Measurements from ENCODE around the gene C6orf62.
"Not testable (repeated sequence)": the region's sequence is repeated elsewhere in the genome, so short reads cannot be mapped to it uniquely, and the experiment has no call there.

The C6orf62 gene

GRCh38 chr6:24699521-24700359 is 19.2 kb downstream of the C6orf62 start:
- no peak for TF ChIP-seq POU2F2 (IDR thresholded peaks at IDR 0.05; ENCODE audit: low read depth, low read length)
- TF ChIP-seq POLR2AphosphoS5 (IDR thresholded peaks at IDR 0.05; ENCODE audit: low read depth, low read length) = no peak
- TF ChIP-seq PAX5 (IDR thresholded peaks at IDR 0.05; ENCODE audit: insufficient read depth, low read length, severe bottlenecking) = no peak
- TF ChIP-seq POLR2A (IDR thresholded peaks at IDR 0.05; ENCODE audit: low read depth, low read length) = no peak
- no peak for TF ChIP-seq SPI1 (IDR thresholded peaks at IDR 0.05; ENCODE audit: low read depth, low read length)
- TF ChIP-seq TAF1 (IDR thresholded peaks at IDR 0.05; ENCODE audit: low read depth, low read length) = no peak
- DNase-seq (ENCODE audit: insufficient read length, low spot score) (no peak), FAIRE-seq (no peak)

GRCh38 chr6:24696097-24696496 is 22.9 kb downstream of the C6orf62 start:
- no peak for FAIRE-seq
- no peak for DNase-seq (ENCODE audit: insufficient read length, low spot score)
- TF ChIP-seq PAX5 (IDR thresholded peaks at IDR 0.05; ENCODE audit: insufficient read depth, low read length, severe bottlenecking) (no peak), POU2F2 (IDR thresholded peaks at IDR 0.05; ENCODE audit: low read depth, low read length) (no peak), POLR2AphosphoS5 (IDR thresholded peaks at IDR 0.05; ENCODE audit: low read depth, low read length) (no peak), SPI1 (IDR thresholded peaks at IDR 0.05; ENCODE audit: low read depth, low read length) (no peak), POLR2A (IDR thresholded peaks at IDR 0.05; ENCODE audit: low read depth, low read length) (no peak), TAF1 (IDR thresholded peaks at IDR 0.05; ENCODE audit: low read depth, low read length) (no peak)

- FAIRE-seq = peak; percentile 90
- not testable (repeated sequence) for DNase-seq (ENCODE audit: insufficient read length, low spot score)
Observed at GRCh38 chr6:24695635-24696034, 23.3 kb downstream of the C6orf62 start.

GRCh38 chr6:24694198-24694597 is 24.8 kb downstream of the C6orf62 start:
- FAIRE-seq (no peak), DNase-seq (ENCODE audit: insufficient read length, low spot score) (no peak)
- TF ChIP-seq SPI1 (IDR thresholded peaks at IDR 0.05; ENCODE audit: low read depth, low read length) (no peak), PAX5 (IDR thresholded peaks at IDR 0.05; ENCODE audit: insufficient read depth, low read length, severe bottlenecking) (no peak)

GRCh38 chr6:24692848-24693592 is 25.9 kb downstream of the C6orf62 start:
- DNase-seq (ENCODE audit: insufficient read length, low spot score) = no peak
- TF ChIP-seq POU2F2 (IDR thresholded peaks at IDR 0.05; ENCODE audit: low read depth, low read length) (no peak), SPI1 (IDR thresholded peaks at IDR 0.05; ENCODE audit: low read depth, low read length) (no peak), TAF1 (IDR thresholded peaks at IDR 0.05; ENCODE audit: low read depth, low read length) (no peak), POLR2A (IDR thresholded peaks at IDR 0.05; ENCODE audit: low read depth, low read length) (no peak), PAX5 (IDR thresholded peaks at IDR 0.05; ENCODE audit: insufficient read depth, low read length, severe bottlenecking) (no peak), POLR2AphosphoS5 (IDR thresholded peaks at IDR 0.05; ENCODE audit: low read depth, low read length) (no peak)
- FAIRE-seq = peak; percentile 81

- no peak for DNase-seq (ENCODE audit: insufficient read length, low spot score)
- TF ChIP-seq POU2F2 (IDR thresholded peaks at IDR 0.05; ENCODE audit: low read depth, low read length) (no peak), PAX5 (IDR thresholded peaks at IDR 0.05; ENCODE audit: insufficient read depth, low read length, severe bottlenecking) (no peak), TAF1 (IDR thresholded peaks at IDR 0.05; ENCODE audit: low read depth, low read length) (no peak), POLR2AphosphoS5 (IDR thresholded peaks at IDR 0.05; ENCODE audit: low read depth, low read length) (no peak), POLR2A (IDR thresholded peaks at IDR 0.05; ENCODE audit: low read depth, low read length) (no peak), SPI1 (IDR thresholded peaks at IDR 0.05; ENCODE audit: low read depth, low read length) (no peak)
- FAIRE-seq = no peak
Observed at GRCh38 chr6:24692415-24692814, 26.5 kb downstream of the C6orf62 start.

- FAIRE-seq = no peak
- TF ChIP-seq TAF1 (IDR thresholded peaks at IDR 0.05; ENCODE audit: low read depth, low read length) (no peak), SPI1 (IDR thresholded peaks at IDR 0.05; ENCODE audit: low read depth, low read length) (no peak), POLR2AphosphoS5 (IDR thresholded peaks at IDR 0.05; ENCODE audit: low read depth, low read length) (no peak), PAX5 (IDR thresholded peaks at IDR 0.05; ENCODE audit: insufficient read depth, low read length, severe bottlenecking) (no peak), POU2F2 (IDR thresholded peaks at IDR 0.05; ENCODE audit: low read depth, low read length) (no peak), POLR2A (IDR thresholded peaks at IDR 0.05; ENCODE audit: low read depth, low read length) (no peak)
Observed at GRCh38 chr6:24692003-24692402, 27.0 kb downstream of the C6orf62 start.

GRCh38 chr6:24691550-24691949 is 27.4 kb downstream of the C6orf62 start:
- DNase-seq (ENCODE audit: insufficient read length, low spot score) (no peak), FAIRE-seq (no peak)
- TF ChIP-seq PAX5 (IDR thresholded peaks at IDR 0.05; ENCODE audit: insufficient read depth, low read length, severe bottlenecking) (no peak), SPI1 (IDR thresholded peaks at IDR 0.05; ENCODE audit: low read depth, low read length) (no peak), TAF1 (IDR thresholded peaks at IDR 0.05; ENCODE audit: low read depth, low read length) (no peak), POLR2A (IDR thresholded peaks at IDR 0.05; ENCODE audit: low read depth, low read length) (no peak), POLR2AphosphoS5 (IDR thresholded peaks at IDR 0.05; ENCODE audit: low read depth, low read length) (no peak), POU2F2 (IDR thresholded peaks at IDR 0.05; ENCODE audit: low read depth, low read length) (no peak)

More at GRCh38 chr6:24692003-24692402, 27.0 kb downstream of the C6orf62 start:
- DNase-seq (ENCODE audit: insufficient read length, low spot score) = no peak

GRCh38 chr6:24690593-24690992 is 28.4 kb downstream of the C6orf62 start:
- FAIRE-seq = no peak
- no peak for TF ChIP-seq SPI1 (IDR thresholded peaks at IDR 0.05; ENCODE audit: low read depth, low read length)
- TF ChIP-seq POLR2A (IDR thresholded peaks at IDR 0.05; ENCODE audit: low read depth, low read length) = no peak
- TF ChIP-seq POLR2AphosphoS5 (IDR thresholded peaks at IDR 0.05; ENCODE audit: low read depth, low read length) = no peak
- no peak for TF ChIP-seq POU2F2 (IDR thresholded peaks at IDR 0.05; ENCODE audit: low read depth, low read length)
- TF ChIP-seq PAX5 (IDR thresholded peaks at IDR 0.05; ENCODE audit: insufficient read depth, low read length, severe bottlenecking) = no peak
- TF ChIP-seq TAF1 (IDR thresholded peaks at IDR 0.05; ENCODE audit: low read depth, low read length) = no peak
- DNase-seq (ENCODE audit: insufficient read length, low spot score) = no peak

Measured in GM12891 (cell line).